Left renal cortex interstitium (tissue), 4 donors: ENCODE measurements around the gene ZNF526. TPM values are rescaled to one million over a fixed set of nuclear protein-coding genes. Genes with fewer than 3 reads are reported as not detected.

Experiments used
- DNase-seq, 4 donors: peaks; one replicate each; pipeline ENCODE4 v3.0.0-alpha.2; 2013; ENCODE audit warnings: low read depth in 4 of 4, low spot score in 2 of 4, missing footprints in 1 of 4
- polyA plus RNA-seq, 4 donors: library from polyadenylated mRNA; unstranded; fragments of 120-200 nt; gene quantifications; one replicate each; pipeline ENCODE4 v1.2.1, GENCODE V29; 2013; ENCODE audit not compliant: insufficient read length in 4 of 4

Gene ZNF526
- polyA plus RNA-seq, 4 donors = 7.4 to 9.7 (median 8.3) TPM

DNA sequence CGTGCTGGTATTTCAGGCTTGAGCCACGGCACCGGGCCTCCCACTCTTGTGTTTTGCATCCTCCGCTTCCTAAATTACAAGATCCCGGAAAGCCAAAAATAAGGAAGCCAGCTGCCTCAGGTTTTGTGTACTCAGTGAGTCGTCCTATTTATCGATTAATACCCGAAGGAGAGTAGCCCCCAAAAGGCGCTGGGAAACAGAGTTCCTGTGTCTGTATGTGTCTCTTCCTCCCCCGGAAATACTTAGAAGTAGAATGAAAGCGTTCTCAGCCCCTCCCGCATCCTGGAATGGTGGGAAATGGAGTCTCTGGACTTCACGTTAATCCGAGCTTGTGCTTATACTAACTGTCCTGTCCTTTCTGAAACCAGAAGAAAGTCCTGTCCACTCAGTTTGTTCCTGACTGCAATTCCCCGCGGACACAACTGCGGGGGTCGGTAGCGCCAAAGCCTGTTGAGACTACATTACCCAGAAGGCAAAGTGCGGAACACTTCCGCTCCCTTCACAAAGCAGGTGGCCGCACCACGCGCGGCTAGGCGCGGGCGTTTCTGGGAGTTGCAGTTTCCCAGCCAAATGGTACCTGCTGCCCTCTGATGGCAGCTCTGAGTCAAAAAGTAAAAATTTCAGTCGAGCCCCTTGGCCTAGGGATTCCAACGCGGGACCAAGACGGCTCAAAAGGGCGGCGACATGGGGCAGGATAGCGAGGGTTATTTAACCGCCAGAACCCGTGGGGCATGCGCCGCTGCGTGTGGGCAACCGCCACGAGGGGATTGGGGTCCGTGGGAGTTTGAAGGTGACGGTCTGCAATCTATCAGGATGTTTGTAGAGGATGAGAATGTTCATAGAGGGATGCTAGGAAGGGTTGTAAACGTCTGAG, 24.5 kb downstream of the ZNF526 start:
- peak; percentile 83 to 97 (median 94) for DNase-seq

DNA sequence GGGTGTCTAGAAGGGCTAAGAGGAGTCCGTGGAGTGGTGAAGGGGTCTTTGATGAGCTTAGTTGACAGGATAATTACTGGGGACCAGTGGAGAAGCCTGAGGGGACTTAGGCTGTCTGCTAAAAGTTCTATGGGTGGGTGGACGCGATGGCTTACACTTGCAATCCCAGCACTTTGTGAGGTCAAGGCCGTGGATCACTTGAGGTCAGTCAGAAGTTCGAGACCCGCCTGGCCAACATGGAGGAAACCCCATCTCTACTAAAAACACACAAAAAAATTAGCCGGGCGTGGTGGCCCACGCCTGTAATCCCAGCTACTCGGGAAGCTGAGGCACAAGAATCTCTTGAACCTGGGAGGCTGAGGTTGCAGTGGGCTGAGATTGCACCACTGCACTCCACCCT, 25.1 kb downstream of the ZNF526 start:
- no peak for DNase-seq

DNA sequence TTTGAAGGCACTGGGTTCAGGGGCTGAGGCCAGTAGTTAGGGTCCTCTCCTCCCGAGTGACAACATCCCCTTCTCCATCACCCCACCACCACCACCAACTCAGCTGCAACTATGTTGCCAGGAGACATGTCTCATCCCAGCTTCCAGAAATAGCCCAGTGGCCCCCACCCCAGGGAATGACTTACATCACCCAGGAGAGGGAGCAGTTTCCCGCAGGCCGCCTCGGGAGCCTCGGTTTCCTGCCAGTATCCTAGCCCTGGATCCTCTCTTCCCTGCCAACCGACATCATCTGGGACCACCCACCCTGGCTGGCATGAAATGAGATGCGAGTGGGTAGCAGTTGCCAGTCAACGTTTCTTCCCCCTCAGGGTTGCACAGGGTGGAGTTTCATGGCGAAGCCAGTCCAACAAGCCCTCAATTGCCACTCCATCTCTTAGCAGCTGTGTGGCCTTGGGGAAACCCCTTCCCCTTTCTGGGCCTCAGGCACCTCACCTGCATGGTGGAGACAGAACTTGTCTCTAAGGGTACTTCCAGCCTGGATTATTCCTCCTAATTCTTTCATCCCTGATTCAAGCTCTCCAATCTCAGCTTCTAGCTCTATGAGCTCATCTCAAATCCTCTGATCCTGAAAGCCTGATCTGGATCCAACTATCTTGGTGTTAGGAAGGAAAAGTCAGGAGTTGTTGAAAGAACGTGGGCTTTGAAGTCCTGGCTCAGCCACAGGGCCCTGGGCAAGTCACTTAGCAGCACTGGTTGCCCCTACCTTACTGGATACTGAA, 26.2 kb downstream of the ZNF526 start:
- no peak for DNase-seq

DNA sequence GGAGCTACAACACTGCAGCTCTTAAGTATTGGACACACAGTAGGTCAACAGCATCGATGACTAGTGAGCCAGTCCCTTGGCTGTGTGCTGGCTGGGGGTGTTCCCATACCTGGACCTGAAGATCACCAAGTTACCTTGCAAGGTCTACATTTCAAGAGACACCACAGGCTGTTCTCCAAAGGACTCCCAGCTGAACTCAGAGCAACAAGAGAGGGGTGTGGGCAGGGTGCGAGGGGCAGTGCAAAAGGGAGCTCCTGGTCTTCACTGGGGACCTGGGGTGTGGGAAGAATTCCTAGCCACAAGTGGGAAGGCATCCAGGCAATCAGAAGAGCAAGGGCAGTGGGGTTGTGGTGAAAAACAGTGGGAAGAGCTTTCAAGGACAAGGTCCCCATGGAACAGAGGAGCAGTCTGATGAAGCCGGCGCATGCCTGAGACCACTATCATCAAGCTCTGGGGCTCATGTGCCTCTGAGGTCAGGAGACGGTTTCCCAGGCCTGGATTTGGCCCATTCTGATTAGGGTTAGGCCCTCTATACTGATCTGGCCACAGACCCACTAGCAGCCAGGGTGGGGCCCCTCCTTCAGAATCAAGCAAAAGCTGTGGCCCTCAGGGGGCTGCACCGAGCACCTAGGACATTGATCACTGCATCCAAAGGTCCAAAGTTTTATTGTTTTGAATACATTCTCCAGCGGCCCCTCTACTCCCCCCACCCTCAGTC, 27.0 kb downstream of the ZNF526 start:
- DNase-seq = no peak

DNA sequence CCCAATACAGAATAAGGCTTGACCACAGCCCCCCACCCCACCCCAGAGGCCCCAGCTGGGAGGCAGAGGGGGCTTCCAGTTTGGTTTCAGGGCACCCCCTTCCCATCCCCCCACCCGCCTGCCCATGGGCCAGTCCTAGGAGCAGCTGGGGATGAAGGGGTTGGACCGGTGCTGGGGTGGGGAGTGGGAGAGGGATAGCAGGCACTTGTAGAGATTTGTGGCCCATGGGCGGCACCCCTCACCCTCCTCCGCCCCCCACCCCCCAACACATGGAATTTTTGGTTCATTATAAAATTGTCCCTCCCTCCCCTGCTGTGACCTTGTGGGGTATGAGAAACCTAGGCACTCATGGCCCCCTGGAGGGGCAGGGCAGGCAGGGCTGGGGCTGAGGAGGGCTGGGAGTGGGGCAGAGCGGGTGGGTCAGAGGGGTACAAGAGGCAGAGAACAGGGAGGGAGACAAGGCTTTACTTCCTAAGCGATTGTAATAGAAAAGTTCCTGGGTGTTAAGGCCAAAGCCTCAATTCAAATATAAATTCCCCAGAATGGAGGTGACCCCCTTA, 27.6 kb downstream of the ZNF526 start:
- DNase-seq = no peak

DNA sequence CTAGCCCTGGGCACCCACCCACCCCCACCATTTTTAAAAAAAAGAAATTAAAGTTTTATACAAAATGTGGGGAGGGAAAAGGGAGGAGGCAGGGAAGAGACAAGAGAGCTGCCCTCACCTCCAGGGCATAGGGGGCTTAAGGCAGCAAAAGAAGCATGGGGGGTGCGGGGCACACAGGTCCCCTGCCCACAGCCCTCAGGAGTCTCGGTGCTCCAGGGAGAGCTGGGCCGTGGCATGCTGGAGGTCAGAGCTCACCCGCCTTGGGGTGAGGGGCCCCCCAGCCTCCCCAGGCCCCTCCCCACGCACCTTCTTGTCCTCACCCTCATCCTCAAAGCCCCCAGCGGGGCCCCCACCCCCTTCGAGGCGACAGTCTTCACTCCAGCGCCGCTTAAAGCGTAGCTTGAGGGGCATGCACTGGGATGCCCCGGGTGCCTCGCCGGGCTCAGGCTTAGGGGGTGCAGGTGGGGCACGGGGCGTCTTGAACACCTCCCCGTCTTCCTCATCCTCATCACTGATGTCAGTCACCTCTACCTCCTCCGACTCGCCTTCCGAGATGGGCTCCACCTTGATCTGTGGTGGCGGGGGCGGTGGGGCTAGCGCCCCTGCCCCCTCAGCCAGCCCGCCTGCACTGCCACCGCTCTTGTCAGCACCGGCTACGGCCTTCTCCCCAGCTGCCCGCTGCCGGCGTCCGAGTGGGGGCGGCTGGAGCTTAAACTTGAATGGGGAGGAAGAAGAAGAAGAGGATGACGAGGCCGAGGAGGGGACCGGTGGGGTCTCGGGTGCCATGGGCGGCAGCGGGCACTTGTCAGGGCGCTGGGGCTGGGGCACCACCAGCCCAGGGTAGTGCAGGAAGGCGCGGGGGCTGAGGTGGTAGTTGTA, 28.4 kb downstream of the ZNF526 start:
- no peak for DNase-seq

DNA sequence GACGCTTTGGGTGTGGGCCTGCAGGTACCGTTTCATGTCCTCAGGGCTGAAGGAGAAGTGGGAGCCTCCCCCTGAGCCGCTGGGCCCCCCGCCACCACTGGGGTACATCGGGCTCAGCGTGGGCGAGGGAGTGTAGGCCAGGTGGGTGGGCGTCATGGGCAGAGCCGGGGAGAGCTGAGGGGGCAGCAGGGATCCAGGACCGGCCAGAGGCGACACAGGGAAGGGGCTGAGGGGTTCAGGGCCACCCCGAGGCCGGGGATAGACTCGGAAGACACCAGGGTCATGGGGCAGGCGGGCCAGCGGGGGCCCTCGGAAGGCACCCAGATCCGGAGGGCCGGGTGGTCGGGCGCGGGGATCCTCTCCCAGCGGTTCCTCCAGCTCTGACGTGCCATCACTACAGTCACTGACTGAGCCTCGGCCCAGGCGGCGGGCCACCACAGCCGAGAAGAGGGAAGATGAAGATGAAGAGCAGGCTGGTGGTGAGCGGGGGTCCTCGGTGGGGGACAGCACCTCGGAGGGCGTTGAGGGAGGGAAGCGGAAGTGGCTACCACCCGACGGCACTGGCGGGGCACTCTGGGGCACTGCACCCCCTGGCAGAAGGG, 29.1 kb downstream of the ZNF526 start:
- DNase-seq = no peak

DNA sequence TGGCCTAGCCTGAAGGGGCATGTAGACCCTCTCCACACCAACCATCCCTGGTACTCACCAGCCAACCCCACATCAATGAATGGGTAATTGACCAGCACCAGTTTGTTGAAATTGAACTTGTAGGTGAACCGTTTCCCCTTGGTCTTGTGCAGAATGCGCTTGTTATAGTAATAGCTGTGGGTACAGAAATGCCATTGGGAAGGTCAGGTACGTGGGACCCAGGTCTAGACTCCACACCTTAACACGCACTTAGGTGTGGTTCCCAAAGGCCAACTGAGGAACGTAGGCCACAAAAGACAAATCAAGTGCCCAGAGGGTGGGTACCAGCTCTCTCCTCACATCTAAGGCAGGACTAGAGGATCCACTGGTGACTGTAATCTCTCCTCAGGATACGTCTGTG, 29.7 kb downstream of the ZNF526 start:
- no peak for DNase-seq

DNA sequence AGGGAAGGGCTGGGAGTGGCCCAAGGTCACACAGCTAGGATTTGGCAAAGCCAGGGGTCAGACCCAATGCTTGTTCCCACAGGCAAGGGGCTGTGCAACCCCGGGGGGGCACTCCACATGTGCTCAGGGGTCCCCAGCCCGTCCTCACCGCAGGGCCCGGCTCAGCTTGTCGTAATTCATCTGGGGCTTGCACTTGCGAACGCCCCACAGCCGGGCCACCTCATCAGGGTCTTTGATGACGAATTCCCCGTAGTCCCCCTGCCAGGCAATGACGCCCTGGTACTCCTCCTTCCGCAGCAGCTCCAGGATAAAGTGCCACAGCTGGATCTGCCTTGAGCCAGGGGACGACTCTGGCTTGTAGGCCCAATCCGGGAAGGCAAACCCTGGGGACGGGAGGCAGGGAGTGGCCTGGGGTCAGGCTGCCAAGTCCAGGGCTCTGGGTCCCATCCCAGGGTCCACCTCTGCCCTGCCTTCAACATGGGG, 30.1 kb downstream of the ZNF526 start:
- DNase-seq = no peak

DNA sequence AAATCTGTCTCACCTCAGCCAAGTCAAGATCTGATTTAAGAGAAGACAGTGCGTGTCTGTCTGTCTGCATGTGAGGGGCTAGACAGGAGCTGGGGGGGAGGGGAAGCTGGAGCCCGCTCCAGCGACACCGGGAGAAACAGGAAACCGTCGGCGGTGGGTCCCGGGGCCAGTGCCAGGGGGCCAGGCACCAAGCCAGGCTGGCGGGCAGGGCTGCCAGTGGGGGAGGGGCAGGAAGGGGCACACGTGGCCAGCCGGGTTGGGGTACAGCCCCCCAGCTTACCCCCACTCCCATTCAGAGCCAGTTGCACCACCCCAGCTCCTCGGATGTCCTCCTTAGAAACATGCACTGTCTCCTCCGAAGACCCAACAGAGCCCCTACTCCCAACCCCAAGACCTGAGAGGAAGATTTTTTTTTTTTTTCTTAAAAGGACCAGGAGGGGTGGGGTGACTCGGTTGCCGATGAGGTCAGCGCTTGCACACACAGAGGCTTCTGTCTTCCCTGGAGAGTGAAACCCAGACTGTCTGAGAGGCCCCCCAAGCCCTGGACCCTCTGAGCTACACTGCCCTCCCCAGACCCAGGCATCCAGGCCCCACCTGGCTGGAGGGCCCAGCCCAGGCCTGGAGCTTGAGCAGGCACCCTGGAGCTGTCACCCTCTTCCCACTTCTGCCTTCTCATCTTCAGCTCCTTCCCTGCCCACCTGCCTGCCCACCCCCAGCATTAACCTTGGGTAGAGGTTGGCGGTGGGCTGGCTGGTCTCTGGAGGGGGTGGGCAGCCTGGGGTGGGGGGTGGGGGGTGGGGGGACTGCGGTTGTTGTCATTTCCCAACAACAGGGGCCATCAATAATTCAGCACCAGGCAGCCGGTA, 30.8 kb downstream of the ZNF526 start:
- DNase-seq = no peak

DNA sequence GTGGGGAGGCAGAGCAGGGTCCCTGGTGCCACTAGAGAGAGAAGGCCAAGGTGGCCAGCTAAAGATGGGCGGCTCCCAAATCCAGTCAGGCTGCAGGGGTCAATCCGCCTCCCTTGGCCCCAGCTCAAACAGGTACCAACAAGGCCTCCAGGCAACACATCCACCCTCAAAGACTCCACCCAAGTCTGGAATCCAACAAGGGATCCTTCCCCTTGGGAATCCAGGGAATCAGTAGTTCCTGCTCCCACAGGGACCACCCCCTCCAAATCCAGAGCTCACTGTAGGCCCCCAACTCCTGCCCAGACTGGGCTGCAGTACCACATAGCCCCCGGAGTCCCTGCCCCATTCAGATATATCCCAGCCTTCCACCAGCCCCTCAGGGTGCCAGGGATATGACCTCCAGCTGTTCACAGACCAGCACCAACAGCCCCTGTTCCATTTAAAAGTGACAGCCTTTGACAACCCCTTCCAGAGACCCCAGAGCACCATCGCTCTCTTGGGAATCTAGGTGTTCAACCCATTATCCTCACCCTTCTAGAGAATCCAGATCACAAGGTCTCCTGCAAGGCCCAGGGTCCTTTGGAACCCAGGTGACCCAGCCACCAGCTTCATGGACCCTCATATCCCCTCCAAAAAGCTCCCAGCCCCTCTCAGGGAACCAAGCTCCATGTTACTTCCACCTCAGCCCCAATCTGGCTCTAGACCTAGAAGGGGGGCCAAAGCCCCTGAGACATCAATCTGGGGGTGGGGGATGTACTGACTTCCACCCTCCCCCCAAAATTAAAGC, 31.7 kb downstream of the ZNF526 start:
- DNase-seq = no peak

DNA sequence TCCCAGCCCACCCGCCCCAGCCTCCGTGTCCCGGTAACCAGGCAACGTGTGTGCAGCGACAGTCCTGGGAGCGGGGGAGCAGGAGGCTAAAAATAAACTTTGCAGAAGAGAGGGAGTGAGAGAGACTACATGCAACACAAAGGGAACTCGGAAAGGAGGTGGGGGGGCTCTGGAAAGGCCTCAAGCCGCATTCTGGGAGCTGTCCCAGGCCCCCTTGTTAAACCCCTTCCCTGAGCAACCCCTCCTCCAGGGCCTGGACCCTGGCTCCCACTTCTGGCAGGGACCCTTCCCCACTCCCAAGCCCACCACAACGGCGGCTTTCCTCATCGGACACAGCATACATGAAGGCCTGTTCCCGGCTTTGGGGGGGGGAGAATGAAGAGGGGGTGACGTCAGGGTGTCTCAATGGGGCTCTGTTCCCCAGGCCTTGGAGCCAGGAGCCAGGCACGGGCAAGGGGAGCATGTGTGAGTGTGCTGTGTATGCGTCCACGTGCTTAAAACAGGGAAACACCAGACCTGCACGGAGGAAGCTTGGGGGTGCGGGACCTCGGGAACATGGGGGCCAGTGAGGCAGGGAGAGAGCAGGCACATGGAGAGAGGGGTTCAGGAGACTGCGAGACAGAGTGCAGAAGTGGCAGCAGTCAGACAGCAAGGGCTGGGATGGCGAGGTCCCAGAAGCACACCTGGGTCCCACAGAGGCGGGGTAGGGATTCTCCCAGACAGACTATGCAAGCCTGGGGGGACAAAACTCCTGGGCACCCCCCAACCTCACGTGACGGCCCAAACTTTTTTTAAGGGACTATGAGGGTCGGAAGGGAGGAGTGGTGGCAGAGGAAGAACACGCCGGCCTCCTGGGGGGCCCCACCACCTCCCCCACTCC, 32.5 kb downstream of the ZNF526 start:
- DNase-seq = no peak

DNA sequence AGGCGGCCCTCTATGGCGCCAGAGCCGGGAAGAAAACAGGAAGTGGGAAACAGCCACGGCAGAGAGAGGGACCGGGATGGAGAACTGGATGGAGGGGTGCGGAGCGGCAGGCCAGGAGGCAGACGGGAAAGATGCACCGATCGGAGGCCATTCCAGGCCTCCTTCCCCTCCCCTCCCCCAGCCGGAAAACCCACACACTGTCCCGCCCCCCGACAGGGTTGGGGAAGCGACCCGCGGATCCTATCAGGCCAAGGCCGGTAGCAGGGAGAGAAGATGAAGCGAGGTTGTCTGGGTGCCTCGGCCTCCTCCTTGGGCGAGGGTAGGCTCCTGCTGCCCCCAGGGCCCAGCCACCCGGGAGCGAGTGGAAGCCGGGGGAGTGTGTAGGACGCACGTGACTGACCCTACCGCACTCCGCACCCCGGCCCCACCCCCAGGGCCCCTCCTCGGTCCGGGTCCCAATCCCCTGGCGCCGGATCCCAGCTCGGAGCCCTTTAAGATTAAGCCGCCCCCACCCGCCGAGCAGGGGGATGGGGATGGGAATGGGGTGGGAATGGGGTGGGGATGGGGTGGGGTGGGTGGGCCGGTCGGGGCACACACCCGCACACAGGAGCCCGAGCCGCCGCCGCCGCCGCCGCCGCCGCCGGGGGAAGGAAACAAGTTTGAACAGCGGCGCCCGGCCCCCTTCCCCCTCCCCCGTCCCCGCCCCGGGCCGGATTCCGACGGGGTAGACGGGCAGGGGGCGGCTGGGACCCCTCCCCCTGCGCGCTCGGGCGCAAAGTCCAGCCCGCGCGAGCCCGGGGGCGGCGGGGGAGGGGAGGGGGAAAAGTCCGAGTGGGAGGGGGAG, 33.4 kb downstream of the ZNF526 start:
- DNase-seq = no peak

DNA sequence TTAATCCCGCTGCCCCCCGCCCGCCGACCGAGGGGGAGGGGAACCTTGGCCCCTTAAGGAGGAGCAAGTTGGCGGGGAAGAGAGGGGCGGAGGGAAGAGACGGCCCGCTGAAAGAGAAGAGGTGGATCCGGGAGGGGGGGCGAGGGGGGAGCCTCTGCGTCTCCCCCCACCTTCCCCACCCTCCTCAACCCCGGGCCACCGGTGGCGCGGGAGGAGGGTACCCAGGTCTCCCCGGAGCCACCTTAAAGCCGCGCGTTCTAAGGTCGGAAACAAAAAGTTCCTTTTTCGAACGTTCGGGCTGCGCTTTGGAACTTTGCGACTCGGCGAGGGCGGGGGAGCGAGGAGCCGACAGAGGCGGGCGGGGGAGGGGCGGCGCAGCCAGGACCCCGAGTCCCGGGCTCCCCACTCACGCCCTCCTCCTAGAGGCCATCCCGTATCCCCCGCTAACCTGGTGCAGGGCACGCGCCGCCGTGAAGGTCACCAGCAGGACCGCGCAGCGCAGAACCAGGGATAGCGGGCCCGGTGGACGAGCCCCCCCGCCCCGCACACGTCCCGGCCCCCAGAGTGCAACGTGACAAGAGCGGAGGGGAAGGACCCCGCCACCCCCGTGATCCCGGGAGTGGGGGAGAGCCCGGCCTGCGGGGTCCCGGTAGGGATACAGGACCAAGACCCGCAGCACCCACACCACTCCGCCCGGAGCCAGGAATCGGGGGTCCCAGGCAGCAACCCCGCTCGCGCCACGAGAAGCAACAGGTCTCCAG, 34.2 kb downstream of the ZNF526 start:
- DNase-seq = peak in 1 of 4 donors; percentile 75
